Measurements from ENCODE around the gene NGEF.

DNA sequence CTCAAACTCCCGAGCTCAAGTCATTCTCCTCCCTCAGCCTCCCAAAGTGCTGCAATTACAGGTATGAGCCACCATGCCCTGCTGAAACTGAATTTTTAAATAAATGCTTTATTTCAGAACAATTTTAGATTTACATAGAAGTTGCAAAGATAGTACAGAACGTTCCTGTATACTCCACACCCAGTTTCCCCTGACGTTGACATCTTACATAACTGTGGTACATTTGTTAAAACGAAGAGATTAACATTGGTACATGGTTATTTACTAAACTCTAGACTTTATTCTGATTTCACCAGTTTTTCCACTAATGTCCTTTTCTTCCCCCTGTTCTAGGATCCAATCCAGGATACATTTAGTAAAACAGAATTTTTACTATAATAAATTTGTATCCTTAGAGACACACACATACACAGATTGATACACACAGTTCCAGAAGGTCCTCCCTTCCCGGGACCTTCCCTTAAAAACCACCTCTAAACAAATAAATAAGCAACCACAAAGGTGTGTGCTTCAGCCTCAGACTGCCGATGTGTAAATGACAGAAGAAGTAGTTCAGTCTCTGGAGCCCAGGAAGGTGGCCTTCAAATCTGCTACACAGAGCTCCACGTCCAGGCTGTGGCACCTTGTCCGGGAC, 26.3 kb upstream of the NGEF start:
- TF ChIP-seq POLR2AphosphoS5 (IDR thresholded peaks at IDR 0.05; ENCODE audit: low read depth), result no peak
- TF ChIP-seq, protein P1, sequence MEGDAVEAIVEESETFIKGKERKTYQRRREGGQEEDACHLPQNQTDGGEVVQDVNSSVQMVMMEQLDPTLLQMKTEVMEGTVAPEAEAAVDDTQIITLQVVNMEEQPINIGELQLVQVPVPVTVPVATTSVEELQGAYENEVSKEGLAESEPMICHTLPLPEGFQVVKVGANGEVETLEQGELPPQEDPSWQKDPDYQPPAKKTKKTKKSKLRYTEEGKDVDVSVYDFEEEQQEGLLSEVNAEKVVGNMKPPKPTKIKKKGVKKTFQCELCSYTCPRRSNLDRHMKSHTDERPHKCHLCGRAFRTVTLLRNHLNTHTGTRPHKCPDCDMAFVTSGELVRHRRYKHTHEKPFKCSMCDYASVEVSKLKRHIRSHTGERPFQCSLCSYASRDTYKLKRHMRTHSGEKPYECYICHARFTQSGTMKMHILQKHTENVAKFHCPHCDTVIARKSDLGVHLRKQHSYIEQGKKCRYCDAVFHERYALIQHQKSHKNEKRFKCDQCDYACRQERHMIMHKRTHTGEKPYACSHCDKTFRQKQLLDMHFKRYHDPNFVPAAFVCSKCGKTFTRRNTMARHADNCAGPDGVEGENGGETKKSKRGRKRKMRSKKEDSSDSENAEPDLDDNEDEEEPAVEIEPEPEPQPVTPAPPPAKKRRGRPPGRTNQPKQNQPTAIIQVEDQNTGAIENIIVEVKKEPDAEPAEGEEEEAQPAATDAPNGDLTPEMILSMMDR (IDR thresholded peaks at IDR 0.05; ENCODE audit: insufficient read depth, low read length), result no peak
- TF ChIP-seq, protein P2, sequence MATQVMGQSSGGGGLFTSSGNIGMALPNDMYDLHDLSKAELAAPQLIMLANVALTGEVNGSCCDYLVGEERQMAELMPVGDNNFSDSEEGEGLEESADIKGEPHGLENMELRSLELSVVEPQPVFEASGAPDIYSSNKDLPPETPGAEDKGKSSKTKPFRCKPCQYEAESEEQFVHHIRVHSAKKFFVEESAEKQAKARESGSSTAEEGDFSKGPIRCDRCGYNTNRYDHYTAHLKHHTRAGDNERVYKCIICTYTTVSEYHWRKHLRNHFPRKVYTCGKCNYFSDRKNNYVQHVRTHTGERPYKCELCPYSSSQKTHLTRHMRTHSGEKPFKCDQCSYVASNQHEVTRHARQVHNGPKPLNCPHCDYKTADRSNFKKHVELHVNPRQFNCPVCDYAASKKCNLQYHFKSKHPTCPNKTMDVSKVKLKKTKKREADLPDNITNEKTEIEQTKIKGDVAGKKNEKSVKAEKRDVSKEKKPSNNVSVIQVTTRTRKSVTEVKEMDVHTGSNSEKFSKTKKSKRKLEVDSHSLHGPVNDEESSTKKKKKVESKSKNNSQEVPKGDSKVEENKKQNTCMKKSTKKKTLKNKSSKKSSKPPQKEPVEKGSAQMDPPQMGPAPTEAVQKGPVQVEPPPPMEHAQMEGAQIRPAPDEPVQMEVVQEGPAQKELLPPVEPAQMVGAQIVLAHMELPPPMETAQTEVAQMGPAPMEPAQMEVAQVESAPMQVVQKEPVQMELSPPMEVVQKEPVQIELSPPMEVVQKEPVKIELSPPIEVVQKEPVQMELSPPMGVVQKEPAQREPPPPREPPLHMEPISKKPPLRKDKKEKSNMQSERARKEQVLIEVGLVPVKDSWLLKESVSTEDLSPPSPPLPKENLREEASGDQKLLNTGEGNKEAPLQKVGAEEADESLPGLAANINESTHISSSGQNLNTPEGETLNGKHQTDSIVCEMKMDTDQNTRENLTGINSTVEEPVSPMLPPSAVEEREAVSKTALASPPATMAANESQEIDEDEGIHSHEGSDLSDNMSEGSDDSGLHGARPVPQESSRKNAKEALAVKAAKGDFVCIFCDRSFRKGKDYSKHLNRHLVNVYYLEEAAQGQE (IDR thresholded peaks at IDR 0.05; ENCODE audit: insufficient replicate concordance, low read depth), result no peak
